Endothelial cell of umbilical vein (primary cell): ENCODE measurements around the gene NONO. TPM values are rescaled to one million over a fixed set of nuclear protein-coding genes. Genes with fewer than 3 reads are reported as not detected.

Source experiments
- BruUV-seq: library from RNA; stranded (reverse); fragments of 400-500 nt; replicated peaks from 2 replicates; lab custom pipeline; 2021; lab: Mats Ljungman, UMichigan
- CTCF ChIA-PET: fragments of 300-600, 350-600 bp; sonication (Branson Sonifier 250); formaldehyde crosslinking; loops from one replicate; lab custom pipeline; 2021; ENCODE audit warnings: antibody characterized with exemption, inconsistent platforms; lab: Charles Lee
- POLR2A ChIA-PET: fragments of 300-600, 350-600 bp; sonication (Branson Sonifier 250); formaldehyde crosslinking; loops from one replicate; lab custom pipeline; 2021; ENCODE audit warnings: antibody characterized with exemption, inconsistent platforms; lab: Charles Lee
- DNase-seq: peaks from one replicate; pipeline ENCODE4 v3.0.0-alpha.2; 2011; ENCODE audit warnings: low read depth, low spot score
- FAIRE-seq: peaks from 2 replicates; lab custom pipeline; 2011; peaks lifted over from hg19 to GRCh38; lab: Jason Lieb, UNC
- H2AFZ ChIP-seq: 2 replicates; pipeline ENCODE4 v1.6.0; 2012; ENCODE audit warnings: low read depth, low read length, control low read depth, inconsistent platforms
- H3K27ac ChIP-seq: 2 replicates; pipeline ENCODE4 v1.5.1; 2011; ENCODE audit warnings: low read depth, mild to moderate bottlenecking, control low read depth, low read length, moderate library complexity; ENCODE audit not compliant: insufficient read depth
- H3K27me3 ChIP-seq, 2 experiments: 2 replicates each; pipeline versions ENCODE4 v1.6.0 to v1.6.1; 2011; ENCODE audit warnings: low read length in 2 of 2, mixed read lengths in 1 of 2; ENCODE audit not compliant: control insufficient read depth in 2 of 2, insufficient read depth in 2 of 2
- H3K36me3 ChIP-seq, 2 experiments: 2 replicates in 1 of 2; 3 replicates in 1 of 2; pipeline ENCODE4 v1.5.1; 2011; ENCODE audit warnings: low read length in 2 of 2, mild to moderate bottlenecking in 1 of 2, moderate library complexity in 1 of 2; ENCODE audit not compliant: control insufficient read depth in 2 of 2, insufficient read depth in 2 of 2; ENCODE audit errors: extremely low read depth in 1 of 2
- H3K4me1 ChIP-seq: 3 replicates; pipeline ENCODE4 v1.5.1; 2011; ENCODE audit warnings: mild to moderate bottlenecking, low read length; ENCODE audit not compliant: control insufficient read depth, insufficient read depth; ENCODE audit errors: extremely low read depth
- H3K4me2 ChIP-seq: 2 replicates; pipeline ENCODE4 v1.6.1; 2011; ENCODE audit warnings: low read length, control low read depth, mixed read lengths; ENCODE audit not compliant: insufficient read depth
- H3K4me3 ChIP-seq, 3 experiments: fragments of 200-600 bp in 1 of 3; sonication (generic), shearing (Covaris generic) in 1 of 3; replicated peaks in 1 of 3; 2 replicates each; pipeline ENCODE4 v1.5.1; 2011 to 2016; ENCODE audit warnings: control low read depth in 3 of 3, low read length in 3 of 3, mild to moderate bottlenecking in 2 of 3, inconsistent platforms in 1 of 3, low read depth in 1 of 3, moderate library complexity in 1 of 3; ENCODE audit not compliant: insufficient read depth in 1 of 3
- H3K79me2 ChIP-seq: 2 replicates; pipeline ENCODE4 v1.6.0; 2012; ENCODE audit warnings: low read length, inconsistent platforms; ENCODE audit not compliant: control insufficient read depth, insufficient read depth
- H3K9ac ChIP-seq: replicated peaks from 2 replicates; pipeline ENCODE3; 2011; ENCODE audit warnings: low read length, control low read depth; ENCODE audit not compliant: insufficient read depth; ENCODE audit errors: extremely low read depth
- H3K9me1 ChIP-seq: replicated peaks from 3 replicates; pipeline ENCODE4 v1.6.0; 2011; ENCODE audit warnings: mild to moderate bottlenecking, low read length; ENCODE audit not compliant: control insufficient read depth, insufficient read depth; ENCODE audit errors: extremely low read depth
- H3K9me3 ChIP-seq: replicated peaks from 2 replicates; pipeline ENCODE4 v1.5.1; 2012; ENCODE audit warnings: low read length, inconsistent platforms; ENCODE audit not compliant: control insufficient read depth, insufficient read depth
- H4K20me1 ChIP-seq: replicated peaks from 2 replicates; pipeline ENCODE3; 2011; ENCODE audit warnings: mild to moderate bottlenecking, low read length; ENCODE audit not compliant: control insufficient read depth, insufficient read depth; ENCODE audit errors: extremely low read depth
- EZH2 ChIP-seq: IDR thresholded peaks from 2 replicates; pipeline ENCODE4 v1.6.1; 2012; ENCODE audit warnings: borderline replicate concordance, low read depth, mild to moderate bottlenecking, moderate library complexity, low read length, inconsistent platforms; ENCODE audit not compliant: severe bottlenecking
- FOS ChIP-seq: IDR thresholded peaks from 2 replicates; pipeline ENCODE4 v1.6.1; 2011; ENCODE audit warnings: mild to moderate bottlenecking, low read length, moderate library complexity, borderline replicate concordance; ENCODE audit not compliant: insufficient read depth
- GATA2 ChIP-seq: IDR thresholded peaks from 2 replicates; pipeline ENCODE4 v1.7.0; 2011; ENCODE audit warnings: low read depth, mild to moderate bottlenecking, moderate library complexity, mixed read lengths, low read length; ENCODE audit not compliant: insufficient read length, insufficient read depth
- JUN ChIP-seq: IDR thresholded peaks from 2 replicates; pipeline ENCODE4 v1.6.1; 2011; ENCODE audit warnings: borderline replicate concordance, low read depth; ENCODE audit not compliant: insufficient read length, insufficient read depth
- MYC ChIP-seq: IDR thresholded peaks from one replicate; pipeline ENCODE4 v1.6.1; 2011; ENCODE audit warnings: mild to moderate bottlenecking, low read depth, low read length
- POLR2A ChIP-seq: IDR thresholded peaks from 2 replicates; pipeline ENCODE4 v1.6.1; 2012; ENCODE audit warnings: low read depth, mild to moderate bottlenecking, control low read depth, low read length
- POLR2AphosphoS5 ChIP-seq: IDR thresholded peaks from 2 replicates; pipeline ENCODE4 v1.6.1; 2012; ENCODE audit warnings: low read depth, mild to moderate bottlenecking, control low read depth, low read length, moderate library complexity; ENCODE audit not compliant: insufficient read depth
- dilution Hi-C: fragments of 300-500 bp; cut with MboI; formaldehyde crosslinking; loops from one replicate; pipeline ENCODE4 v1.15.0; 2019; ENCODE audit warnings: low sequenced_read_pairs; ENCODE audit not compliant: extremely low pct_ligation_motif_present
- intact Hi-C: fragments of 100-400 bp; cut with micrococcal nuclease; formaldehyde crosslinking; loops from one replicate; pipeline ENCODE4 v1.10.0; 2022
- polyA plus RNA-seq, 4 experiments: library from polyadenylated mRNA; depleted of rRNA in 3 of 4; stranded (reverse) in 3 of 4; unstranded in 1 of 4; fragments of >200 nt; gene quantifications; 2 replicates each; pipeline versions ENCODE4 v1.2.1 to v1.2.3, GENCODE V29; 2011 to 2012; ENCODE audit warnings: missing spikeins in 1 of 4
- total RNA-seq: library from RNA; stranded (reverse); gene quantifications from 2 replicates; pipeline ENCODE4 v1.2.3, GENCODE V29; 2021
- TF ChIP-seq, protein P1 (sequence below), 2 donors: IDR thresholded peaks; 1 replicate in 1 of 2; 2 replicates in 1 of 2; pipeline ENCODE4 v1.5.1; 2011; ENCODE audit warnings: low read length in 2 of 2, mild to moderate bottlenecking in 2 of 2, moderate library complexity in 2 of 2, control low read depth in 1 of 2, inconsistent platforms in 1 of 2, low read depth in 1 of 2; ENCODE audit not compliant: insufficient read depth in 1 of 2; ENCODE audit errors: extremely low read depth in 1 of 2
- TF ChIP-seq, protein P2 (sequence below): IDR thresholded peaks from 2 replicates; pipeline ENCODE4 v1.6.1; 2011; ENCODE audit not compliant: insufficient read depth, insufficient read length

Gene NONO
- total and polyA plus RNA-seq, 2 donors (not counting 3 experiments of a cell fraction or from before 2014, with no cell fraction given) = 249 to 466 TPM

DNA sequence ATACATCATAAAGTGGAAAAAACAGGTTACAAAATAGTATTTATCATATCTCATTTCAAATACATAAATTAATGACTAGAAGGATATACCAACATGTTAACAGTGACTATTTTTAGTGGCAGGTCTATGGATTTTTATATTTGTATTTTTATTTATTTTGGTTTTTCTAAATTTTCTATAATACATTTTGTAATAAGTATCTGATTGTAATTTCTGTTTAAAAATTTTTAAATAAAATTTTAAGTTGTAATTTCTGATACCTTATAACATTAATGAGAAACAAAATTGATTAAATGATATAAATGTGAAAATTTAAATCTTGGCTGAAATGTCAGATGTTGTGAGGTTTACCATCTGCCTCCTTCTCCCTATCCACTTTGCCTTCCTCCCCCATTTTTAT is 2.5 kb downstream of the NONO start:
- ChIA-PET POLR2A (no interaction called here), CTCF (no interaction called here)
- Histone ChIP-seq H4K20me1 (peaks cover 3% of the 10 kb centered on the region), H3K27me3 (no peaks in the 10 kb centered on the region), H3K4me1 (peaks cover 13% of the 10 kb centered on the region), H3K4me2 (peak overlapping the region; percentile 97), H3K4me3 (peak overlapping the region; percentile 62 to 96 (median 92)), H3K27ac (no peak overlapping the region), H3K9ac (peak overlapping the region; percentile 99), H3K9me3 (no peaks in the 10 kb centered on the region), H3K9me1 (no peaks in the 10 kb centered on the region), H3K79me2 (peaks cover 69% of the 10 kb centered on the region), H3K36me3 (peaks cover 0 to 3% of the 10 kb centered on the region in 2 experiments), H2AFZ (no peak overlapping the region)
- TF ChIP-seq FOS (no peak), MYC (no peak), JUN (no peak), EZH2 (no peak), POLR2AphosphoS5 (no peak), GATA2 (no peak), POLR2A (no peak)
- TF ChIP-seq, protein P1, sequence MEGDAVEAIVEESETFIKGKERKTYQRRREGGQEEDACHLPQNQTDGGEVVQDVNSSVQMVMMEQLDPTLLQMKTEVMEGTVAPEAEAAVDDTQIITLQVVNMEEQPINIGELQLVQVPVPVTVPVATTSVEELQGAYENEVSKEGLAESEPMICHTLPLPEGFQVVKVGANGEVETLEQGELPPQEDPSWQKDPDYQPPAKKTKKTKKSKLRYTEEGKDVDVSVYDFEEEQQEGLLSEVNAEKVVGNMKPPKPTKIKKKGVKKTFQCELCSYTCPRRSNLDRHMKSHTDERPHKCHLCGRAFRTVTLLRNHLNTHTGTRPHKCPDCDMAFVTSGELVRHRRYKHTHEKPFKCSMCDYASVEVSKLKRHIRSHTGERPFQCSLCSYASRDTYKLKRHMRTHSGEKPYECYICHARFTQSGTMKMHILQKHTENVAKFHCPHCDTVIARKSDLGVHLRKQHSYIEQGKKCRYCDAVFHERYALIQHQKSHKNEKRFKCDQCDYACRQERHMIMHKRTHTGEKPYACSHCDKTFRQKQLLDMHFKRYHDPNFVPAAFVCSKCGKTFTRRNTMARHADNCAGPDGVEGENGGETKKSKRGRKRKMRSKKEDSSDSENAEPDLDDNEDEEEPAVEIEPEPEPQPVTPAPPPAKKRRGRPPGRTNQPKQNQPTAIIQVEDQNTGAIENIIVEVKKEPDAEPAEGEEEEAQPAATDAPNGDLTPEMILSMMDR (IDR thresholded peaks at IDR 0.05; ENCODE audit: extremely low read depth in 1 of 2, insufficient read depth in 1 of 2, low read depth in 1 of 2, low read length in 2 of 2) = no peak
- TF ChIP-seq, protein P2, sequence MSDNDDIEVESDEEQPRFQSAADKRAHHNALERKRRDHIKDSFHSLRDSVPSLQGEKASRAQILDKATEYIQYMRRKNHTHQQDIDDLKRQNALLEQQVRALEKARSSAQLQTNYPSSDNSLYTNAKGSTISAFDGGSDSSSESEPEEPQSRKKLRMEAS = no peak
- no TSS peak for BruUV-seq
- dilution Hi-C loops = no loop called here
- no peak for FAIRE-seq
- intact Hi-C loops = no loop called here
- no peak for DNase-seq
